ENCODE results near the gene CTNNAL1. TPM values are rescaled to one million over a fixed set of nuclear protein-coding genes. Genes with fewer than 3 reads are reported as not detected.
"Not testable (repeated sequence)": the region's sequence is repeated elsewhere in the genome, so short reads cannot be mapped to it uniquely, and the experiment has no call there.

Gene CTNNAL1
- total RNA-seq, 1 donor from 2014 or later: 16.4 TPM

- TF ChIP-seq CTCF (IDR thresholded peaks at IDR 0.05): no peak
- Histone ChIP-seq H3K27ac (peak overlapping the region; percentile 42 to 65), H3K9me3 (no peaks in the 10 kb centered on the region), H3K4me1 (peaks cover 0 to 24% of the 10 kb centered on the region in 2 donors), H3K27me3 (no peaks in the 10 kb centered on the region), H3K4me3 (no peak overlapping the region), H3K36me3 (peaks cover 3 to 4% of the 10 kb centered on the region in 2 donors)
- intact Hi-C loops (cut with DNase I): loop anchor here (5.0 kb wide), 1 partner anchor 40 kb away; the partner anchor contains the start of gene CTNNAL1
- no peak for DNase-seq (ENCODE audit: low spot score in 2 of 2)
Measured at GRCh38 chr9:108972186-108972585, 41.1 kb downstream of the CTNNAL1 start.

- H3K27ac ChIP-seq; DNase-seq (ENCODE audit: low spot score in 2 of 2); H3K4me3 ChIP-seq; H3K27me3 ChIP-seq; H3K36me3 ChIP-seq; H3K9me3 ChIP-seq: not testable (repeated sequence)
- intact Hi-C loops (cut with DNase I): loop anchor here (5.0 kb wide), 1 partner anchor 41 kb away; the partner anchor contains the start of gene CTNNAL1
- H3K4me1 ChIP-seq: peaks cover 0 to 24% of the 10 kb centered on the region in 2 donors
Measured at GRCh38 chr9:108971392-108971791, 41.9 kb downstream of the CTNNAL1 start.

- Histone ChIP-seq H3K4me1 (peaks cover 0 to 12% of the 10 kb centered on the region in 2 donors), H3K4me3 (no peak overlapping the region), H3K9me3 (no peaks in the 10 kb centered on the region), H3K27me3 (no peaks in the 10 kb centered on the region), H3K27ac (peak overlapping the region in 1 of 2 donors; percentile 4), H3K36me3 (peaks cover 3 to 4% of the 10 kb centered on the region in 2 donors)
- intact Hi-C loops (cut with DNase I): no loop called here
- no peak for TF ChIP-seq CTCF (IDR thresholded peaks at IDR 0.05)
- no peak for DNase-seq (ENCODE audit: low spot score in 2 of 2)
Measured at GRCh38 chr9:108967916-108968315, 45.4 kb downstream of the CTNNAL1 start.

GRCh38 chr9:108963459-108964143, 49.7 kb downstream of the CTNNAL1 start:
- peaks cover 0 to 6% of the 10 kb centered on the region in 2 donors for H3K4me1 ChIP-seq
- DNase-seq (ENCODE audit: low spot score in 2 of 2): no peak
- no peak for TF ChIP-seq CTCF (IDR thresholded peaks at IDR 0.05)
- no peaks in the 10 kb centered on the region for H3K27me3 ChIP-seq
- no peaks in the 10 kb centered on the region for H3K9me3 ChIP-seq
- intact Hi-C loops (cut with DNase I): no loop called here
- peaks cover 0 to 11% of the 10 kb centered on the region in 2 donors for H3K36me3 ChIP-seq
- H3K4me3 ChIP-seq: no peak overlapping the region
- no peak overlapping the region for H3K27ac ChIP-seq

GRCh38 chr9:108961151-108961550, 52.1 kb downstream of the CTNNAL1 start:
- intact Hi-C loops (cut with DNase I): no loop called here
- Histone ChIP-seq H3K36me3 (peaks cover 0 to 8% of the 10 kb centered on the region in 2 donors), H3K4me1 (no peaks in the 10 kb centered on the region), H3K27ac (no peak overlapping the region), H3K4me3 (no peak overlapping the region), H3K9me3 (no peaks in the 10 kb centered on the region), H3K27me3 (no peaks in the 10 kb centered on the region)
- TF ChIP-seq CTCF (IDR thresholded peaks at IDR 0.05): no peak
- DNase-seq (ENCODE audit: low spot score in 2 of 2): no peak

- Histone ChIP-seq H3K27ac (no peak overlapping the region), H3K9me3 (no peaks in the 10 kb centered on the region), H3K36me3 (peaks cover 0 to 8% of the 10 kb centered on the region in 2 donors), H3K4me1 (no peaks in the 10 kb centered on the region), H3K4me3 (no peak overlapping the region), H3K27me3 (no peaks in the 10 kb centered on the region)
- intact Hi-C loops (cut with DNase I): no loop called here
- TF ChIP-seq CTCF (IDR thresholded peaks at IDR 0.05): no peak
- no peak for DNase-seq (ENCODE audit: low spot score in 2 of 2)
Measured at GRCh38 chr9:108960331-108960730, 53.0 kb downstream of the CTNNAL1 start.

Measured in ascending aorta (tissue), 2 donors.